Neural progenitor cell (in vitro differentiated cells): ENCODE results near the gene GDPD5. TPM values are rescaled to one million over a fixed set of nuclear protein-coding genes. Genes with fewer than 3 reads are reported as not detected.
A peak's percentile ranks its signal among the peaks of the same experiment; 100 is the strongest.

Experiments used
- DNase-seq: peaks from one replicate; pipeline ENCODE4 v3.0.0-alpha.2; 2016; ENCODE audit warnings: low spot score
- H2AFZ ChIP-seq: fragments of 200-600 bp; sonication (generic); replicated peaks from 2 replicates; pipeline ENCODE4 v1.6.1; 2016; ENCODE audit warnings: antibody characterized with exemption
- H3F3A ChIP-seq: fragments of 200-600 bp; sonication (generic); 2 replicates; pipeline ENCODE4 v1.6.1; 2016; ENCODE audit warnings: antibody characterized with exemption, low read depth
- H3K27ac ChIP-seq: fragments of 200-600 bp; sonication (generic); 2 replicates; pipeline ENCODE4 v1.5.1; 2016; ENCODE audit warnings: mild to moderate bottlenecking
- H3K27me3 ChIP-seq: fragments of 200-600 bp; sonication (generic); 2 replicates; pipeline ENCODE4 v1.6.1; 2016; ENCODE audit warnings: mild to moderate bottlenecking, moderate library complexity
- H3K36me3 ChIP-seq: fragments of 200-600 bp; sonication (generic); 2 replicates; pipeline ENCODE4 v1.5.1; 2016
- H3K4me1 ChIP-seq: fragments of 200-600 bp; sonication (generic); 2 replicates; pipeline ENCODE4 v1.6.1; 2016; ENCODE audit warnings: mixed run types
- H3K4me2 ChIP-seq: fragments of 200-600 bp; sonication (generic); 2 replicates; pipeline ENCODE4 v1.6.1; 2016
- H3K4me3 ChIP-seq: fragments of 200-600 bp; sonication (generic); 2 replicates; pipeline ENCODE4 v1.5.1; 2016
- H3K79me2 ChIP-seq: fragments of 200-600 bp; sonication (generic); 2 replicates; pipeline ENCODE4 v1.6.1; 2016; ENCODE audit warnings: low read depth
- H3K9ac ChIP-seq: fragments of 200-600 bp; sonication (generic); 2 replicates; pipeline ENCODE4 v1.6.1; 2016
- H3K9me3 ChIP-seq: fragments of 200-600 bp; sonication (generic); 2 replicates; pipeline ENCODE4 v1.5.1; 2016; ENCODE audit warnings: low read depth
- H4K20me1 ChIP-seq: fragments of 200-600 bp; sonication (generic); 2 replicates; pipeline ENCODE4 v1.6.1; 2016; ENCODE audit warnings: low read depth
- H3K27ac Mint-ChIP-seq: 3 replicates; pipeline ENCODE4 v1.8.0; 2021; ENCODE audit warnings: mixed read lengths
- H3K27me3 Mint-ChIP-seq: 2 replicates; pipeline ENCODE4 v1.8.0; 2022; ENCODE audit warnings: low read depth, mild to moderate bottlenecking, inconsistent platforms, moderate library complexity, mixed read lengths; ENCODE audit not compliant: insufficient read depth
- H3K36me3 Mint-ChIP-seq: 3 replicates; pipeline ENCODE4 v1.8.0; 2021; ENCODE audit warnings: mixed read lengths
- H3K4me1 Mint-ChIP-seq: 3 replicates; pipeline ENCODE4 v1.8.0; 2021; ENCODE audit warnings: mixed read lengths
- H3K4me3 Mint-ChIP-seq: 3 replicates; pipeline ENCODE4 v1.8.0; 2021; ENCODE audit warnings: mild to moderate bottlenecking, moderate library complexity, mixed read lengths
- H3K9me3 Mint-ChIP-seq: 3 replicates; pipeline ENCODE4 v1.8.0; 2020; ENCODE audit warnings: mixed read lengths
- CTCF ChIP-seq: fragments of 200-600 bp; sonication (generic); IDR thresholded peaks from 2 replicates; pipeline ENCODE4 v1.5.1; 2017; ENCODE audit warnings: antibody characterized with exemption, mild to moderate bottlenecking
- EZH2 ChIP-seq: fragments of 200-600 bp; sonication (generic); IDR thresholded peaks from 2 replicates; pipeline ENCODE4 v1.6.1; 2017; ENCODE audit warnings: antibody characterized with exemption, mild to moderate bottlenecking, moderate library complexity
- EZH2phosphoT487 ChIP-seq: fragments of 200-600 bp; sonication (generic); IDR thresholded peaks from 2 replicates; pipeline ENCODE4 v1.6.1; 2017; ENCODE audit warnings: antibody characterized with exemption
- total RNA-seq: library from RNA; depleted of rRNA; stranded (reverse); fragments of >200 nt; gene quantifications from 2 replicates; pipeline ENCODE4 v1.2.3, GENCODE V29; 2015; ENCODE audit warnings: low replicate concordance

GDPD5 gene
- total RNA-seq, 1 donor from 2014 or later, result 11.3 TPM

- no peak overlapping the region for H3K9ac ChIP-seq
- Mint-ChIP-seq H3K4me1 (peaks cover 41% of the 10 kb centered on the region), H3K9me3 (no peaks in the 10 kb centered on the region), H3K4me3 (no peak overlapping the region), H3K27ac (peak overlapping the region; percentile 70), H3K27me3 (peaks cover 2% of the 10 kb centered on the region), H3K36me3 (no peaks in the 10 kb centered on the region)
- H3K36me3 ChIP-seq, result no peaks in the 10 kb centered on the region
- no peaks in the 10 kb centered on the region for H3K79me2 ChIP-seq
- TF ChIP-seq CTCF (no peak), EZH2 (no peak), EZH2phosphoT487 (no peak)
- H3K27ac ChIP-seq, result peak overlapping the region; percentile 78
- H3F3A ChIP-seq, result peaks cover 12% of the 10 kb centered on the region
- DNase-seq, result no peak
- H3K9me3 ChIP-seq, result no peaks in the 10 kb centered on the region
- H3K4me2 ChIP-seq, result no peak overlapping the region
- H3K4me3 ChIP-seq, result no peak overlapping the region
- H2AFZ ChIP-seq, result no peak overlapping the region
- H3K27me3 ChIP-seq, result no peaks in the 10 kb centered on the region
- peaks cover 21% of the 10 kb centered on the region for H3K4me1 ChIP-seq
- no peaks in the 10 kb centered on the region for H4K20me1 ChIP-seq
Measured at GRCh38 chr11:75476739-75477613, 48.8 kb downstream of the GDPD5 start.

- Mint-ChIP-seq H3K4me3 (no peak overlapping the region), H3K36me3 (no peaks in the 10 kb centered on the region), H3K27me3 (peaks cover 2% of the 10 kb centered on the region), H3K27ac (no peak overlapping the region), H3K9me3 (no peaks in the 10 kb centered on the region), H3K4me1 (peaks cover 50% of the 10 kb centered on the region)
- Histone ChIP-seq H2AFZ (no peak overlapping the region), H3F3A (peaks cover 12% of the 10 kb centered on the region), H3K4me3 (no peak overlapping the region), H3K4me1 (peaks cover 26% of the 10 kb centered on the region), H3K27ac (no peak overlapping the region), H3K36me3 (no peaks in the 10 kb centered on the region), H3K9me3 (no peaks in the 10 kb centered on the region), H3K79me2 (no peaks in the 10 kb centered on the region), H3K27me3 (no peaks in the 10 kb centered on the region), H3K9ac (no peak overlapping the region), H4K20me1 (no peaks in the 10 kb centered on the region), H3K4me2 (peak overlapping the region; percentile 35)
- no peak for TF ChIP-seq EZH2phosphoT487
- TF ChIP-seq EZH2, result no peak
- no peak for TF ChIP-seq CTCF
- no peak for DNase-seq
Measured at GRCh38 chr11:75475767-75476650, 49.7 kb downstream of the GDPD5 start.

- H3K4me2 ChIP-seq, result peak overlapping the region; percentile 35
- DNase-seq, result peak; percentile 81
- H3K4me3 ChIP-seq, result no peak overlapping the region
- H3K27ac Mint-ChIP-seq, result peak overlapping the region; percentile 72
- H2AFZ ChIP-seq, result no peak overlapping the region
- H4K20me1 ChIP-seq, result no peaks in the 10 kb centered on the region
- H3K27me3 ChIP-seq, result no peaks in the 10 kb centered on the region
- peaks cover 12% of the 10 kb centered on the region for H3F3A ChIP-seq
- H3K9me3 ChIP-seq, result no peaks in the 10 kb centered on the region
- H3K4me1 ChIP-seq, result peaks cover 35% of the 10 kb centered on the region
- no peaks in the 10 kb centered on the region for H3K36me3 Mint-ChIP-seq
- peaks cover 54% of the 10 kb centered on the region for H3K4me1 Mint-ChIP-seq
- H3K9ac ChIP-seq, result no peak overlapping the region
- peaks cover 2% of the 10 kb centered on the region for H3K27me3 Mint-ChIP-seq
- no peaks in the 10 kb centered on the region for H3K9me3 Mint-ChIP-seq
- no peak overlapping the region for H3K4me3 Mint-ChIP-seq
- no peaks in the 10 kb centered on the region for H3K79me2 ChIP-seq
- no peak for TF ChIP-seq EZH2phosphoT487
- TF ChIP-seq EZH2, result no peak
- no peak for TF ChIP-seq CTCF
- H3K36me3 ChIP-seq, result no peaks in the 10 kb centered on the region
- no peak overlapping the region for H3K27ac ChIP-seq
Measured at GRCh38 chr11:75474878-75475766, 50.6 kb downstream of the GDPD5 start.
